GM23338 (cell line): ENCODE measurements around the gene FRYL. TPM values are rescaled to one million over a fixed set of nuclear protein-coding genes. Genes with fewer than 3 reads are reported as not detected.
A peak's percentile ranks its signal among the peaks of the same experiment; 100 is the strongest.

Experiments
- ATAC-seq: fragments of 200-7000 bp; cut with Tn5 transposase; 3 replicates; pipeline ENCODE4 v1.9.1; 2020
- DNase-seq: peaks from one replicate; pipeline ENCODE4 v3.0.0-alpha.2; 2015; ENCODE audit warnings: low spot score
- H2AFZ ChIP-seq: fragments of 200-600 bp; sonication (generic); 2 replicates; pipeline ENCODE4 v1.8.0; 2016; ENCODE audit warnings: antibody characterized with exemption, mild to moderate bottlenecking, moderate library complexity
- H3F3A ChIP-seq: fragments of 200-600 bp; sonication (generic); replicated peaks from 2 replicates; pipeline ENCODE4 v1.8.0; 2017; ENCODE audit warnings: antibody characterized with exemption, mixed run types, low read depth
- H3K27ac ChIP-seq: fragments of 200-600 bp; sonication (generic); 2 replicates; pipeline ENCODE4 v1.6.1; 2016; ENCODE audit warnings: low read depth
- H3K27me3 ChIP-seq: fragments of 200-600 bp; sonication (generic); 2 replicates; pipeline ENCODE4 v1.8.0; 2016; ENCODE audit warnings: mild to moderate bottlenecking, mixed run types, moderate library complexity; ENCODE audit not compliant: insufficient read depth
- H3K36me3 ChIP-seq: fragments of 200-600 bp; sonication (generic); 2 replicates; pipeline ENCODE4 v1.8.0; 2016; ENCODE audit warnings: mild to moderate bottlenecking; ENCODE audit not compliant: insufficient read depth
- H3K4me1 ChIP-seq: fragments of 200-600 bp; sonication (generic); 2 replicates; pipeline ENCODE4 v1.8.0; 2016; ENCODE audit warnings: mild to moderate bottlenecking, moderate library complexity; ENCODE audit not compliant: insufficient read depth
- H3K4me2 ChIP-seq: fragments of 200-600 bp; sonication (generic); 2 replicates; pipeline ENCODE4 v1.7.1; 2017; ENCODE audit warnings: mixed run types
- H3K4me3 ChIP-seq: fragments of 200-600 bp; sonication (generic); 2 replicates; pipeline ENCODE4 v1.6.1; 2016; ENCODE audit warnings: mixed run types
- H3K79me2 ChIP-seq: fragments of 200-600 bp; sonication (generic); replicated peaks from 2 replicates; pipeline ENCODE4 v1.8.0; 2017; ENCODE audit warnings: mild to moderate bottlenecking; ENCODE audit not compliant: insufficient read depth
- H3K9me2 ChIP-seq: fragments of 200-600 bp; sonication (generic); 2 replicates; pipeline ENCODE4 v1.8.0; 2017; ENCODE audit not compliant: insufficient read depth
- H4K20me1 ChIP-seq: fragments of 200-600 bp; sonication (generic); replicated peaks from 2 replicates; pipeline ENCODE4 v1.8.0; 2017; ENCODE audit warnings: mild to moderate bottlenecking; ENCODE audit not compliant: insufficient read depth
- H3K27ac Mint-ChIP-seq: 2 replicates; pipeline ENCODE4 v1.8.0; 2020; ENCODE audit warnings: inconsistent platforms, mild to moderate bottlenecking, moderate library complexity, mixed read lengths
- H3K27me3 Mint-ChIP-seq: 3 replicates; pipeline ENCODE4 v1.8.0; 2022; ENCODE audit warnings: low read depth, mild to moderate bottlenecking, moderate library complexity, mixed read lengths, inconsistent platforms; ENCODE audit not compliant: insufficient read depth, poor library complexity
- H3K36me3 Mint-ChIP-seq: 3 replicates; pipeline ENCODE4 v1.8.0; 2021; ENCODE audit warnings: low read depth, mild to moderate bottlenecking, inconsistent platforms, moderate library complexity, mixed read lengths
- H3K4me1 Mint-ChIP-seq: 3 replicates; pipeline ENCODE4 v1.8.0; 2020; ENCODE audit warnings: mild to moderate bottlenecking, inconsistent platforms, mixed read lengths
- H3K4me3 Mint-ChIP-seq: 3 replicates; pipeline ENCODE4 v1.8.0; 2021; ENCODE audit warnings: moderate library complexity, mild to moderate bottlenecking, inconsistent platforms, mixed read lengths
- H3K9me3 Mint-ChIP-seq: 3 replicates; pipeline ENCODE4 v1.8.0; 2020; ENCODE audit warnings: moderate library complexity, mild to moderate bottlenecking, inconsistent platforms, mixed read lengths
- ETS1 ChIP-seq: IDR thresholded peaks from 2 replicates; pipeline ENCODE4 v1.6.1; 2016; ENCODE audit warnings: antibody characterized with exemption
- EZH2 ChIP-seq: fragments of 200-600 bp; sonication (generic); IDR thresholded peaks from one replicate; pipeline ENCODE4 v1.8.0; 2017; ENCODE audit warnings: antibody characterized with exemption, mild to moderate bottlenecking, low read depth; ENCODE audit not compliant: unreplicated experiment
- EZH2phosphoT487 ChIP-seq: fragments of 200-600 bp; sonication (generic); IDR thresholded peaks from one replicate; pipeline ENCODE4 v1.8.1; 2018; ENCODE audit warnings: antibody characterized with exemption; ENCODE audit not compliant: unreplicated experiment
- NANOG ChIP-seq: IDR thresholded peaks from 2 replicates; pipeline ENCODE4 v1.6.1; 2016; ENCODE audit warnings: antibody characterized with exemption, borderline replicate concordance
- STAT1 ChIP-seq: IDR thresholded peaks from one replicate; pipeline ENCODE4 v1.6.1; 2016; ENCODE audit warnings: antibody characterized with exemption; ENCODE audit not compliant: unreplicated experiment
- ZNF331 ChIP-seq: fragments of 250-450 bp; sonication (Bioruptor Pico); IDR thresholded peaks from 2 replicates; pipeline ENCODE4 v1.5.0; 2020; ENCODE audit warnings: low read depth, mild to moderate bottlenecking, moderate library complexity
- ZNF462 ChIP-seq: fragments of 250-450 bp; sonication (Bioruptor Pico); IDR thresholded peaks from 2 replicates; pipeline ENCODE4 v1.5.0; 2020; ENCODE audit warnings: mild to moderate bottlenecking, moderate library complexity
- polyA plus RNA-seq: library from polyadenylated mRNA; unstranded; fragments of >200 nt; fragmentation: Nextera tagmentation; extraction: Ambion mirVana; gene quantifications from 2 replicates; pipeline ENCODE4 v1.2.1, GENCODE V29; 2016
- total RNA-seq: library from RNA; depleted of rRNA; stranded (reverse); fragments of >200 nt; shearing (Covaris generic); gene quantifications from 2 replicates; pipeline ENCODE4 v1.2.3, GENCODE V29; 2014

Gene FRYL
- total and polyA plus RNA-seq, 2 experiments from 2014 or later = 30.7 to 53.3 TPM

- TF ChIP-seq ZNF462 (CRISPR knock-in tag) (no peak), EZH2phosphoT487 (no peak)
Observed at GRCh38 chr4:48660347-48660746, 119.7 kb downstream of the FRYL start (continued).

GRCh38 chr4:48654015-48654664, 125.9 kb downstream of the FRYL start:
- Histone ChIP-seq H3K36me3 (no peaks in the 10 kb centered on the region), H3K4me1 (0 out of 2 replicates have a peak, but pooled peaks cover 9% of the 10 kb centered on the region), H3K27ac (peak overlapping the region; percentile 70), H3K4me2 (no peak overlapping the region), H3K79me2 (peaks cover 6% of the 10 kb centered on the region), H3K27me3 (no peaks in the 10 kb centered on the region), H3K4me3 (no peak overlapping the region), H2AFZ (no peak overlapping the region), H3F3A (no peaks in the 10 kb centered on the region), H4K20me1 (peaks cover 5% of the 10 kb centered on the region), H3K9me2 (no peaks in the 10 kb centered on the region)
- Mint-ChIP-seq H3K27ac (no peak overlapping the region), H3K4me3 (no peak overlapping the region), H3K36me3 (no peaks in the 10 kb centered on the region), H3K4me1 (peaks cover 21% of the 10 kb centered on the region), H3K9me3 (no peaks in the 10 kb centered on the region), H3K27me3 (no peaks in the 10 kb centered on the region)
- DNase-seq = no peak
- TF ChIP-seq EZH2 (no peak), NANOG (no peak), STAT1 (no peak), ZNF331 (CRISPR knock-in tag) (no peak), ETS1 (no peak), EZH2phosphoT487 (no peak)
- ATAC-seq = peak; percentile 33; the same call in 1 of the 3 replicates
